NB4 (cell line): ENCODE measurements around the gene LEMD1.
"Not testable (repeated sequence)": the region's sequence is repeated elsewhere in the genome, so short reads cannot be mapped to it uniquely, and the experiment has no call there.

Experiments
- DNase-seq: peaks from one replicate; pipeline ENCODE4 v3.0.0; 2010; ENCODE audit warnings: low read depth
- H3K4me3 ChIP-seq: one replicate; pipeline ENCODE4 v1.5.1; 2011; ENCODE audit warnings: mild to moderate bottlenecking, low read depth, low read length, moderate library complexity
- CTCF ChIP-seq: IDR thresholded peaks from one replicate; pipeline ENCODE4 v1.5.1; 2012; ENCODE audit warnings: low read depth, low read length
- MAX ChIP-seq: IDR thresholded peaks from 2 replicates; pipeline ENCODE4 v1.6.1; 2011; ENCODE audit warnings: low read depth, low read length
- MYC ChIP-seq: IDR thresholded peaks from 2 replicates; pipeline ENCODE4 v1.6.1; 2011; ENCODE audit warnings: low read depth, low read length
- POLR2A ChIP-seq: IDR thresholded peaks from 2 replicates; pipeline ENCODE4 v1.6.1; 2011; ENCODE audit warnings: mild to moderate bottlenecking; ENCODE audit not compliant: insufficient read length; ENCODE audit errors: extremely low read depth

Gene LEMD1

GRCh38 chr1:205369701-205370123, 52.1 kb downstream of the LEMD1 start:
- no peak for DNase-seq
- TF ChIP-seq CTCF (no peak), POLR2A (no peak), MAX (no peak), MYC (no peak)
- H3K4me3 ChIP-seq: no peak overlapping the region

- no peak overlapping the region for H3K4me3 ChIP-seq
- TF ChIP-seq MAX (no peak), CTCF (no peak), POLR2A (no peak), MYC (no peak)
- no peak for DNase-seq
These were observed 53.4 kb downstream of the LEMD1 start for GRCh38 chr1:205368478-205368877.

- TF ChIP-seq CTCF: no peak
- no peak for TF ChIP-seq MYC
- TF ChIP-seq MAX: no peak
- H3K4me3 ChIP-seq: no peak overlapping the region
- no peak for DNase-seq
These were observed 55.9 kb downstream of the LEMD1 start for GRCh38 chr1:205365945-205366463.

- H3K4me3 ChIP-seq, DNase-seq: not testable (repeated sequence)
These were observed 56.8 kb downstream of the LEMD1 start for GRCh38 chr1:205365086-205365485.

- DNase-seq: no peak
- TF ChIP-seq POLR2A (no peak), CTCF (no peak), MAX (no peak), MYC (no peak)
- H3K4me3 ChIP-seq: no peak overlapping the region
These were observed 61.0 kb downstream of the LEMD1 start for GRCh38 chr1:205360891-205361290.

GRCh38 chr1:205359771-205360565, 61.9 kb downstream of the LEMD1 start:
- no peak overlapping the region for H3K4me3 ChIP-seq
- TF ChIP-seq MYC: no peak
- TF ChIP-seq CTCF: no peak
- no peak for TF ChIP-seq MAX
- no peak for TF ChIP-seq POLR2A
- no peak for DNase-seq
